Heart left ventricle (tissue), 13 donors: Measurements from ENCODE around the gene GFRA4.

Source experiments
- POLR2A ChIP-seq, 2 donors: fragments of 450-650 bp; IDR thresholded peaks; one replicate each; pipeline ENCODE4 v1.6.1; 2017; ENCODE audit warnings: antibody characterized with exemption in 2 of 2, mild to moderate bottlenecking in 2 of 2, moderate library complexity in 2 of 2
- TF ChIP-seq, protein P1 (sequence below), 12 donors: fragments of 200-600 bp; sonication (generic) in 4 of 12; IDR thresholded peaks; one replicate each; pipeline versions ENCODE4 v1.5.0 to v1.8.0; 2018 to 2022; ENCODE audit warnings: antibody characterized with exemption in 12 of 12, mild to moderate bottlenecking in 5 of 12
- donor health status: ischemic (EF 13 %, LVEDD 7.1; RV severe dilation, severe dysfunction).
- donor health status: DM: no; HTN: yes; CAD: no.
- donor health status: DM: no; HTN: no; CAD: no.
- donor health status: ischemic (EF 25% LVEDD 6.9; RV normal size, moderate dysfunction).
- donor health status: ischemic (EF 25% LVEDD 5.7; RV mildly dilated, moderate dysfunction).
- donor health status: ischemic (EF 35%, LVEDD 5.7; RV mildly dilated, moderate dysfunction).
- donor health status: nonischemic (EF 11% LVEDD 7.7; RV severe dilation, severe dysfunction).
- donor health status: DM: yes; HTN: yes; CAD: no.
- donor health status: PGD.
- donor health status: ischemic (EF 29% LVEDD 5.4; RV normal size, mild dysfunction).
- donor health status: nonischemic (EF 23%, LVEDD 6.1; RV moderate dilation, normal function).

GRCh38 chr20:3705491-3705969, 42.3 kb upstream of the GFRA4 start:
- TF ChIP-seq, protein P1, sequence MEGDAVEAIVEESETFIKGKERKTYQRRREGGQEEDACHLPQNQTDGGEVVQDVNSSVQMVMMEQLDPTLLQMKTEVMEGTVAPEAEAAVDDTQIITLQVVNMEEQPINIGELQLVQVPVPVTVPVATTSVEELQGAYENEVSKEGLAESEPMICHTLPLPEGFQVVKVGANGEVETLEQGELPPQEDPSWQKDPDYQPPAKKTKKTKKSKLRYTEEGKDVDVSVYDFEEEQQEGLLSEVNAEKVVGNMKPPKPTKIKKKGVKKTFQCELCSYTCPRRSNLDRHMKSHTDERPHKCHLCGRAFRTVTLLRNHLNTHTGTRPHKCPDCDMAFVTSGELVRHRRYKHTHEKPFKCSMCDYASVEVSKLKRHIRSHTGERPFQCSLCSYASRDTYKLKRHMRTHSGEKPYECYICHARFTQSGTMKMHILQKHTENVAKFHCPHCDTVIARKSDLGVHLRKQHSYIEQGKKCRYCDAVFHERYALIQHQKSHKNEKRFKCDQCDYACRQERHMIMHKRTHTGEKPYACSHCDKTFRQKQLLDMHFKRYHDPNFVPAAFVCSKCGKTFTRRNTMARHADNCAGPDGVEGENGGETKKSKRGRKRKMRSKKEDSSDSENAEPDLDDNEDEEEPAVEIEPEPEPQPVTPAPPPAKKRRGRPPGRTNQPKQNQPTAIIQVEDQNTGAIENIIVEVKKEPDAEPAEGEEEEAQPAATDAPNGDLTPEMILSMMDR (IDR thresholded peaks at IDR 0.05): no peak
- TF ChIP-seq POLR2A (IDR thresholded peaks at IDR 0.05): no peak
